Measurements from ENCODE around the gene TPP2.
A peak's percentile ranks its signal among the peaks of the same experiment; 100 is the strongest.

The TPP2 gene

DNA sequence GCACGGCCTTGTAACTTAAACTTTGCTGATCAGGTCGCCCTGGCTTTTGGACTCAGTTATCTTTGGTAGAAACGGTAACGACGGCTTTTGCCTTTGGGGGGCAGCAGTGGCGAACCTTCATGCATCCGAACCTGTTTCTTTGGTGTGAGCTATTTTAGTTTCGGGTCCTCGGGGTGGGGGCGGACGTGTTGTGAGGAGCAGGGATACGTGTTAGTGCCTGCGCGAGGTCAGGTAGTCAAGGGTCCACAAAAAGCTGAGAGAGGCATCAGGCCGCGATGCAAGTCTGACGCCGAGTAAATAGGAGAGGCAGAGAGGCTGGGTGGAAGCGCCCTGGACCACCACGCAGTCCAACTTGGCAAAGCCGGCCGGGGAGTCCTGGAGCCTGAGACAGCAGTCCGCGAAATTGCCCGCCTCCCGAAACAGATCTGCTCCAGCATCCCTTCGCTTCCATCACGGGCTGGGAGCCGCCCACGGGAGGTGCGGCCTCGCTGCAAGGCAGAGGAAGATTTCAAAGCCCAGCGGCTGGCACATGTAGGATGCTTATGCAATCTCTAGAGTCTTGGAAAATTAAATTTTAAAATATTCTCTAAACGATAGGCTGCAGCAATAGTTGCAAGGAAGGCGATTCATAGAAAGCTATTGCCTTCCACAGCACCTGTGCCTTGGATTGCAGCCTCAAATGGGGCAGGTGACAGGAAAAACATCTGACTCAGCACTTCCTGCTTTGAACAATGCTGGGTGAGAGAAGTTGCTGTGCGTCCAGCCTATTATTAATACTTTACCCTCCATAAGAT lies 4.6 kb upstream of the TPP2 start:
- ChIA-PET CTCF (interaction anchor here (0.7 to 3.1 kb wide), 21 partner anchors 9 to 264 kb away, joined by 3 to 11 read pairs (median 5); partner anchors contain the start of gene ERCC5), POLR2A (interaction anchor here (0.6 to 1.5 kb wide), 2 partner anchors 13 to 40 kb away, joined by 3 to 5 read pairs; no protein-coding TSS in a partner anchor)
- H3K36me3 ChIP-seq (ENCODE audit: control insufficient read depth in 4 of 4, insufficient read depth in 4 of 4, low read length in 3 of 4): no peaks in the 10 kb centered on the region
- under 1% methylated on average over 34 of the region's 36 CpGs for WGBS (ENCODE audit: insufficient coverage)
- peak overlapping the region; percentile 46 to 75 for H3K27ac ChIP-seq (ENCODE audit: insufficient read depth in 1 of 2, low read depth in 1 of 2, low read length in 2 of 2, poor library complexity in 1 of 2, severe bottlenecking in 2 of 2)
- peak overlapping the region; percentile 77 to 91 (median 86) for H3K4me3 ChIP-seq (ENCODE audit: control insufficient read depth in 1 of 7, extremely low read depth in 1 of 7, insufficient read depth in 4 of 7, low read depth in 2 of 7, low read length in 6 of 7)
- H3K4me1 ChIP-seq (ENCODE audit: control extremely low read depth in 1 of 4, control insufficient read depth in 4 of 4, insufficient read depth in 4 of 4, low read length in 3 of 4): peaks cover 19 to 46% (median 31%) of the 10 kb centered on the region in 4 experiments
- no peaks in the 10 kb centered on the region for H3K9me3 ChIP-seq (ENCODE audit: control extremely low read depth in 1 of 5, control insufficient read depth in 4 of 5, insufficient read depth in 2 of 5, low read depth in 1 of 5, low read length in 4 of 5)
- peak; percentile 67 to 83 (median 80) for DNase-seq
- no peaks in the 10 kb centered on the region for H3K27me3 ChIP-seq (replicated peaks in 2 of 5; ENCODE audit: control insufficient read depth in 4 of 5, insufficient read depth in 5 of 5, low read length in 4 of 5)

DNA sequence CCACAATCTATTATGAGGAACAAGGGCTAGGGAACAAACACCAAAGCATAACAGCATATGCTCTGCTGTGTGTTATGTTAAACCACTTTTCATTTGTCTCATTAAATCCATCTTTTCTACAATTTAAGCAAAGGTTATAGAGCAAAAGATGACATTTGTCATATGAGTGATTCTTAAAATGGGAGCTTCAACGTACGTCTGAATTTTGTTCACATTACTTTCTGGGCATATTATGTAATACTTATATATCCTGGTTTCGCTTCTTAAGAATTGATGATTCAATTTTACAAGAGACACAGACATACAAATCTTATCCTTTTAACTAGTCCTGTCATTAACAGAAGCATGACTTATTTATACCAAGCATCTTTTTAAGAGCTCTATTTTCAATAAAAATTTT lies 3.3 kb upstream of the TPP2 start:
- POLR2A ChIA-PET: no interaction called here
- H3K36me3 ChIP-seq (ENCODE audit: control insufficient read depth in 4 of 4, insufficient read depth in 4 of 4, low read length in 3 of 4): no peaks in the 10 kb centered on the region
- peaks cover 24 to 46% (median 36%) of the 10 kb centered on the region in 4 experiments for H3K4me1 ChIP-seq (ENCODE audit: control extremely low read depth in 1 of 4, control insufficient read depth in 4 of 4, insufficient read depth in 4 of 4, low read length in 3 of 4)
- no CpG with 5 or more reads among the region's 3 CpGs for WGBS (ENCODE audit: insufficient coverage)
- no peaks in the 10 kb centered on the region for H3K27me3 ChIP-seq (replicated peaks in 2 of 5; ENCODE audit: control insufficient read depth in 4 of 5, insufficient read depth in 5 of 5, low read length in 4 of 5)
- no peak for DNase-seq
- H3K9me3 ChIP-seq (ENCODE audit: control extremely low read depth in 1 of 5, control insufficient read depth in 4 of 5, insufficient read depth in 2 of 5, low read depth in 1 of 5, low read length in 4 of 5): no peaks in the 10 kb centered on the region
- no peak overlapping the region for H3K27ac ChIP-seq (ENCODE audit: insufficient read depth in 1 of 2, low read depth in 1 of 2, low read length in 2 of 2, poor library complexity in 1 of 2, severe bottlenecking in 2 of 2)
- H3K4me3 ChIP-seq (ENCODE audit: control insufficient read depth in 1 of 7, extremely low read depth in 1 of 7, insufficient read depth in 4 of 7, low read depth in 2 of 7, low read length in 6 of 7): no peak overlapping the region
- CTCF ChIA-PET: interaction anchor here (0.9 to 4.9 kb wide), 8 partner anchors 10 to 252 kb away, joined by 3 to 34 read pairs (median 4); partner anchors contain the start of gene ERCC5

DNA sequence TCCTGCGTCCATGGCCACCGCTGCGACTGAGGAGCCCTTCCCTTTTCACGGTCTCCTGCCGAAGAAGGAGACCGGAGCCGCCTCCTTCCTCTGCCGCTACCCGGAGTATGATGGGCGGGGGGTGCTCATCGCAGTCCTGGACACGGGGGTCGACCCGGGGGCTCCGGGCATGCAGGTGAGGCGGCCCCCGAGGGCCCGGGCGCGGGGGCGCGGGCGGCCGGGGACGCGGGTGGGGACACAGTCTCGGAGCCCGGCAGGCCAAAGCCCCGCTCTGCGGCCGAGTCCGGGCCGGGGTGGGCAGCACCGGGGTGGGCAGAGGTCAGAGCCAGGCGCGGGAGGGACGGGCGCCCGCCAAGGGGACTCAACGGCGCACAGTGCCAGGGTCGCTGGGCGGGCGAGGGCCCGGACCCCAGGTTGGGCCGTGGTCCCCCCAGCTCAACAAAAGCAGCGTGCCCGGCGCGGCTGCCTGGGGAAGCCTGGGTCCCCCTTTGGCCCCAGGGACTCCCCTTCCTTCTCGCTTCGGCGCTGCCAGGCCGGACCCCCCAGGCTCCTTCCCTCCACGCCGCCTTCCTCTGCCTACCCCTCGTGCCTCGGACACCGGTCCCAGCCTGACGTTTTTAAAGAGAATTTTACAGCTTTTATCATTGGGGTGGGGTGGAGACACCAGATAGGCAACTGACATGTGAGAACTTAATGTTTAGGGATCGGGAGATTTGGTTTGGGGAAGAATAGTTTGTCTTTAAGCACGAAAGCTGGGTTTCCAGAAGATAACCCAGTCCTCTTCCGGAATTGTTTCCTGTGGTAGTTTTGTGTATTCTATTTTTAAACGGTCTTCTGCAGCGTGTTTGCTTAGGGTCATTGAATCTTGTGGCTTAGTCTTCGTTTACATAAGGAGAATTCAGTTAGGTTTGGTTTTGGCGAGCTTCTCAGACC lies 509 bp downstream of the TPP2 start:
- ChIA-PET POLR2A (interaction anchor here (0.6 to 3.1 kb wide), 5 partner anchors 9 to 249 kb away, joined by 3 to 22 read pairs (median 6); partner anchors contain the start of gene ERCC5), CTCF (interaction anchor here (0.6 to 4.9 kb wide), 3 partner anchors 9 to 14 kb away, joined by 3 to 34 read pairs (median 8); no protein-coding TSS in a partner anchor)
- Histone ChIP-seq H3K36me3 (ENCODE audit: control insufficient read depth in 4 of 4, insufficient read depth in 4 of 4, low read length in 3 of 4) (peaks cover 0 to 19% (median 3%) of the 10 kb centered on the region in 4 experiments), H3K27me3 (replicated peaks in 2 of 5; ENCODE audit: control insufficient read depth in 4 of 5, insufficient read depth in 5 of 5, low read length in 4 of 5) (no peaks in the 10 kb centered on the region), H3K4me3 (ENCODE audit: control insufficient read depth in 1 of 7, extremely low read depth in 1 of 7, insufficient read depth in 4 of 7, low read depth in 2 of 7, low read length in 6 of 7) (peak overlapping the region; percentile 87 to 98 (median 94)), H3K4me1 (ENCODE audit: control extremely low read depth in 1 of 4, control insufficient read depth in 4 of 4, insufficient read depth in 4 of 4, low read length in 3 of 4) (peaks cover 33 to 56% (median 42%) of the 10 kb centered on the region in 4 experiments), H3K27ac (ENCODE audit: insufficient read depth in 1 of 2, low read depth in 1 of 2, low read length in 2 of 2, poor library complexity in 1 of 2, severe bottlenecking in 2 of 2) (peak overlapping the region; percentile 98 to 99), H3K9me3 (ENCODE audit: control extremely low read depth in 1 of 5, control insufficient read depth in 4 of 5, insufficient read depth in 2 of 5, low read depth in 1 of 5, low read length in 4 of 5) (no peaks in the 10 kb centered on the region)
- DNase-seq: peak; percentile 22 to 58 (median 51)
- 0% methylated on average over 47 of the region's 67 CpGs for WGBS (ENCODE audit: insufficient coverage)

GRCh38 chr13:102598061-102598460 lies 1.3 kb downstream of the TPP2 start:
- H3K4me3 ChIP-seq (ENCODE audit: control insufficient read depth in 1 of 7, extremely low read depth in 1 of 7, insufficient read depth in 4 of 7, low read depth in 2 of 7, low read length in 6 of 7): peak overlapping the region in 6 of 7 experiments; percentile 89 to 98 (median 95)
- H3K9me3 ChIP-seq (ENCODE audit: control extremely low read depth in 1 of 5, control insufficient read depth in 4 of 5, insufficient read depth in 2 of 5, low read depth in 1 of 5, low read length in 4 of 5): no peaks in the 10 kb centered on the region
- no peaks in the 10 kb centered on the region for H3K27me3 ChIP-seq (replicated peaks in 2 of 5; ENCODE audit: control insufficient read depth in 4 of 5, insufficient read depth in 5 of 5, low read length in 4 of 5)
- DNase-seq: no peak
- ChIA-PET POLR2A (interaction anchor here (0.9 to 3.1 kb wide), 2 partner anchors 15 to 248 kb away, joined by 3 to 17 read pairs; partner anchors contain the start of gene ERCC5), CTCF (interaction anchor here (4.9 kb wide), 1 partner anchor 15 kb away, joined by 34 read pairs; no protein-coding TSS in a partner anchor)
- H3K4me1 ChIP-seq (ENCODE audit: control extremely low read depth in 1 of 4, control insufficient read depth in 4 of 4, insufficient read depth in 4 of 4, low read length in 3 of 4): peaks cover 29 to 48% (median 35%) of the 10 kb centered on the region in 4 experiments
- peak overlapping the region; percentile 98 to 99 for H3K27ac ChIP-seq (ENCODE audit: insufficient read depth in 1 of 2, low read depth in 1 of 2, low read length in 2 of 2, poor library complexity in 1 of 2, severe bottlenecking in 2 of 2)
- WGBS (ENCODE audit: insufficient coverage): 0% methylated on average over 4 of the region's 6 CpGs
- peaks cover 0 to 26% (median 4%) of the 10 kb centered on the region in 4 experiments for H3K36me3 ChIP-seq (ENCODE audit: control insufficient read depth in 4 of 4, insufficient read depth in 4 of 4, low read length in 3 of 4)

DNA sequence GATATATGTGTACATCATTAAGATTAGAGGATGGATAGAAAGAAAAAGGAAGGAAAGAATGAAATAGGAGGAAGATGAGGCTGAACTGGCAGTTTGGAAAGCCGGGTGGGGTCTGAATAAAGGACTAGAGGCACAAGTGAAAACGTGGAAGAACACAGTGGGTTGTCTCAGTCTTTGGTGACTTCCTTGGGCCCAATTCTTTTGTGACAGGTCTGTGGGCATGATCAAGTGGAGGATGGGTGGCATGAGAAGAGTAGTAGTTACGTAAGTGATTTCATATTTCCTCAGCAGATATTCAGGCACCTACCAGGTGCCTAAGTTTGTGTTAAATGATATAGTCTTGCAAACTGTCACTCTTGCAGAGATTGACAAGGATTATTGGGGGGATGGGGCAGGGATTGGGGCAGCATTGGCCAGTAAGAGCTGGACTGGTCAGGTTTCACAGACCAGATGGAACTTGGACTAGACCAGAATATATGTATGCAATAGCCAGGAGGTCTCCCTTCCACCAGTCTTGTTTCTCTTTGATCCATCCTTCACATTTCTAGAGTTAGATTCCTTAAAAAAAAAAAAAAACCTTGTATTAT lies 2.7 kb downstream of the TPP2 start:
- DNase-seq: no peak
- Histone ChIP-seq H3K27me3 (replicated peaks in 2 of 5; ENCODE audit: control insufficient read depth in 4 of 5, insufficient read depth in 5 of 5, low read length in 4 of 5) (no peaks in the 10 kb centered on the region), H3K36me3 (ENCODE audit: control insufficient read depth in 4 of 4, insufficient read depth in 4 of 4, low read length in 3 of 4) (peaks cover 4 to 38% (median 6%) of the 10 kb centered on the region in 4 experiments), H3K27ac (ENCODE audit: insufficient read depth in 1 of 2, low read depth in 1 of 2, low read length in 2 of 2, poor library complexity in 1 of 2, severe bottlenecking in 2 of 2) (peak overlapping the region in 1 of 2 experiments; percentile 99), H3K4me3 (ENCODE audit: control insufficient read depth in 1 of 7, extremely low read depth in 1 of 7, insufficient read depth in 4 of 7, low read depth in 2 of 7, low read length in 6 of 7) (peak overlapping the region in 6 of 7 experiments; percentile 23 to 98 (median 92)), H3K4me1 (ENCODE audit: control extremely low read depth in 1 of 4, control insufficient read depth in 4 of 4, insufficient read depth in 4 of 4, low read length in 3 of 4) (peaks cover 22 to 56% (median 33%) of the 10 kb centered on the region in 4 experiments), H3K9me3 (ENCODE audit: control extremely low read depth in 1 of 5, control insufficient read depth in 4 of 5, insufficient read depth in 2 of 5, low read depth in 1 of 5, low read length in 4 of 5) (no peaks in the 10 kb centered on the region)
- 39% methylated on average over 2 of the region's 3 CpGs for WGBS (ENCODE audit: insufficient coverage)
- ChIA-PET POLR2A (no interaction called here), CTCF (interaction anchor here (1.1 kb wide), 1 partner anchor 14 kb away, joined by 4 read pairs; no protein-coding TSS in a partner anchor)

Data from common myeloid progenitor, CD34-positive (primary cell).